HepG2 (cell line): Measurements from ENCODE around the gene CTDNEP1. TPM values are rescaled to one million over a fixed set of nuclear protein-coding genes. Genes with fewer than 3 reads are reported as not detected.

Experiments
- CBX2 ChIP-seq, 2 experiments: fragments of 200-600 bp in 1 of 2; sonication (generic); formaldehyde crosslinking in 1 of 2; IDR thresholded peaks; 2 replicates each; pipeline versions ENCODE4 v1.7.0 to v1.8.1; 2018 to 2022; ENCODE audit warnings: low read depth in 2 of 2, low read length in 1 of 2, mild to moderate bottlenecking in 1 of 2, missing genetic modification reagents in 1 of 2
- ERF ChIP-seq: IDR thresholded peaks from 2 replicates; pipeline ENCODE4 v1.6.1; 2018; ENCODE audit warnings: missing biosample characterization, missing genetic modification reagents
- LCORL ChIP-seq, 2 experiments: fragments of 450-650 bp in 1 of 2; sonication (generic) in 1 of 2; formaldehyde crosslinking in 1 of 2; IDR thresholded peaks; 2 replicates each; pipeline versions ENCODE4 v1.5.0 to v1.6.1; 2017 to 2020; ENCODE audit warnings: antibody characterized with exemption in 1 of 2, missing genetic modification reagents in 1 of 2
- MAFK ChIP-seq, 2 experiments: IDR thresholded peaks in 1 of 2; conservative IDR thresholded peaks in 1 of 2; 2 replicates each; pipeline ENCODE4 v1.6.1; 2011; ENCODE audit warnings: improper control_type of control experiment in 2 of 2, low read length in 2 of 2
- MTA3 ChIP-seq: sonication (generic); formaldehyde crosslinking; IDR thresholded peaks from 2 replicates; pipeline ENCODE4 v1.4.0; 2020; ENCODE audit warnings: missing genetic modification reagents
- MYNN ChIP-seq: sonication (generic); formaldehyde crosslinking; IDR thresholded peaks from 2 replicates; pipeline ENCODE4 v1.4.0; 2020; ENCODE audit warnings: mild to moderate bottlenecking, low read depth, missing genetic modification reagents
- NONO ChIP-seq, 2 experiments: fragments of 450-650 bp in 1 of 2; sonication (generic) in 1 of 2; formaldehyde crosslinking in 1 of 2; IDR thresholded peaks in 1 of 2; conservative IDR thresholded peaks in 1 of 2; 2 replicates each; pipeline versions ENCODE4 v1.6.1 to v1.8.0; 2017 to 2022; ENCODE audit warnings: mild to moderate bottlenecking in 1 of 2, missing genetic modification reagents in 1 of 2, moderate library complexity in 1 of 2
- RFX5 ChIP-seq: IDR thresholded peaks from 2 replicates; pipeline ENCODE4 v1.6.1; 2011; ENCODE audit warnings: low read depth, low read length, improper control_type of control experiment
- ZBTB20 ChIP-seq: sonication (generic); formaldehyde crosslinking; IDR thresholded peaks from 2 replicates; pipeline ENCODE4 v1.8.1; 2023; ENCODE audit warnings: missing genetic modification reagents, low read depth, mild to moderate bottlenecking, borderline replicate concordance
- ZFP41 ChIP-seq: sonication (generic); formaldehyde crosslinking; IDR thresholded peaks from 2 replicates; pipeline ENCODE4 v1.4.0; 2020; ENCODE audit warnings: mild to moderate bottlenecking, missing genetic modification reagents, borderline replicate concordance
- ZNF224 ChIP-seq: sonication (generic); formaldehyde crosslinking; IDR thresholded peaks from 2 replicates; pipeline ENCODE4 v1.5.0; 2020; ENCODE audit warnings: mild to moderate bottlenecking, missing genetic modification reagents
- ZNF256 ChIP-seq: sonication (generic); formaldehyde crosslinking; conservative IDR thresholded peaks from 2 replicates; pipeline ENCODE4 v1.4.0; 2020; ENCODE audit warnings: missing genetic modification reagents
- ZNF337 ChIP-seq: sonication (generic); formaldehyde crosslinking; IDR thresholded peaks from 2 replicates; pipeline ENCODE4 v1.5.1; 2020; ENCODE audit warnings: missing genetic modification reagents, low read depth, mild to moderate bottlenecking, borderline replicate concordance
- ZNF441 ChIP-seq: sonication (generic); formaldehyde crosslinking; IDR thresholded peaks from 2 replicates; pipeline ENCODE4 v1.7.0; 2021; ENCODE audit warnings: missing genetic modification reagents, borderline replicate concordance
- ZNF616 ChIP-seq: sonication (generic); formaldehyde crosslinking; IDR thresholded peaks from 2 replicates; pipeline ENCODE4 v1.5.0; 2020; ENCODE audit warnings: low read depth, mild to moderate bottlenecking, missing genetic modification reagents
- ZNF674 ChIP-seq: sonication (generic); formaldehyde crosslinking; IDR thresholded peaks from 2 replicates; pipeline ENCODE4 v1.5.0; 2020; ENCODE audit warnings: low read depth, mild to moderate bottlenecking, missing genetic modification reagents
- polyA plus RNA-seq, 8 experiments: library from polyadenylated mRNA; depleted of rRNA in 3 of 8; stranded (reverse) in 7 of 8; unstranded in 1 of 8; fragments of >200 nt; fragmentation: Illumina TruSeq in 4 of 8; extraction: Trizol in 4 of 8; gene quantifications; 2 replicates each; pipeline versions ENCODE4 v1.2.1 to v1.2.3, GENCODE V29; 2011 to 2016; ENCODE audit warnings: low read depth in 4 of 8, missing spikeins in 1 of 8, mixed read lengths in 1 of 8; ENCODE audit not compliant: insufficient read depth in 1 of 8
- total RNA-seq, 5 experiments: library from RNA; depleted of rRNA; stranded (reverse); fragments of >200 nt; fragmentation: Illumina TruSeq; extraction: Trizol; gene quantifications; 2 replicates each; pipeline ENCODE4 v1.2.3, GENCODE V29; 2016; ENCODE audit warnings: low read depth in 1 of 5
- TF ChIP-seq, protein P1 (sequence below): sonication (generic); formaldehyde crosslinking; IDR thresholded peaks from 2 replicates; pipeline ENCODE4 v1.8.0; 2022; ENCODE audit warnings: mild to moderate bottlenecking, missing genetic modification reagents
- TF ChIP-seq, protein P2 (sequence below): sonication (generic); formaldehyde crosslinking; IDR thresholded peaks from 2 replicates; pipeline ENCODE4 v1.8.1; 2023; ENCODE audit warnings: mild to moderate bottlenecking, moderate library complexity, missing genetic modification reagents
- TF ChIP-seq, protein P3 (sequence below): sonication (generic); IDR thresholded peaks from 2 replicates; pipeline ENCODE4 v1.6.1; 2016; ENCODE audit warnings: low read depth, borderline replicate concordance
- TF ChIP-seq, protein P4 (sequence below): sonication (generic); formaldehyde crosslinking; IDR thresholded peaks from 2 replicates; pipeline ENCODE4 v1.4.0; 2020; ENCODE audit warnings: missing genetic modification reagents

The CTDNEP1 gene
- total and polyA plus RNA-seq, 2 of the 13 experiments (the other 11 are each of a cell fraction or from before 2014, with no cell fraction given) = 19.8 to 118 TPM

DNA sequence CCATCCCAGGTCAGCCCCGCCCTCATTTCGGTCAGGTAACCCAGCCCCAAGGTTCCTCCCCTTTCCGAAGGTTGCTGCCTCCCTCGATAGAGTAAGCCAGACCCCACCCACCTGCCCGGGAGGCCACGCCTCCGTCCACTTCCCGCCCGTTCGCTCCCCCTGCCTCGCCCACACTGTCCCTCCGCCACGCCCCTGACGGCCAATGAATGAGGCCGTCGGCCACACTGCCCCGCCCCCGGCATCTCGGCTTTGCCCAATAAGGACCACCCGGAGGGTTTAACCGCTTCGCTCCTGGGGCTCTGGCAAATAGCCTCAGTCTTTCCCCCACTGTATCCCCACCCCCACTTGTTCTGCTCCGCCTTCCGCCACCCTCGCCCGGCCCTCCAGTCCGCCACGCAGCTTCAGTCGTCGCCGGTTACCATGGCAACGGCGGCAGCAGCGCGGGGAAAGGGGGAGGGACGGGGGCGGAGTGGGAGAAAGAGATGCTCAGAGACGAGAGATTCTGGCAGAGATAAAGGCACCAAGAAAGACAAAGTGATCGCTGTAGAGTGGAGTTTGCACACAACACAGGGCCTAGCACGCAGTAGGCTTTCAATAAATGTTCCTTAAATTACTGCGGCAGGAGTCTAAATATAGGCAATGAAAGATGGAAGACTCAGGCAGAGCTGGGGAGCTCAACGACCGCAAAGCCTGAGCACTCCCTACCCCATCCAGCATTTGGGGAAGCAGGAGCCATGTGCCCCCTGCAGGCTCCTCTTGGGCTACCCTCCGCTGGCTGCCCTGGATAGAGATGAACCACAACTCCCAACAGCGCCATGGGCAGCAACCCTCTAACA, 37.0 kb downstream of the CTDNEP1 start (continued):
- TF ChIP-seq, protein P1, sequence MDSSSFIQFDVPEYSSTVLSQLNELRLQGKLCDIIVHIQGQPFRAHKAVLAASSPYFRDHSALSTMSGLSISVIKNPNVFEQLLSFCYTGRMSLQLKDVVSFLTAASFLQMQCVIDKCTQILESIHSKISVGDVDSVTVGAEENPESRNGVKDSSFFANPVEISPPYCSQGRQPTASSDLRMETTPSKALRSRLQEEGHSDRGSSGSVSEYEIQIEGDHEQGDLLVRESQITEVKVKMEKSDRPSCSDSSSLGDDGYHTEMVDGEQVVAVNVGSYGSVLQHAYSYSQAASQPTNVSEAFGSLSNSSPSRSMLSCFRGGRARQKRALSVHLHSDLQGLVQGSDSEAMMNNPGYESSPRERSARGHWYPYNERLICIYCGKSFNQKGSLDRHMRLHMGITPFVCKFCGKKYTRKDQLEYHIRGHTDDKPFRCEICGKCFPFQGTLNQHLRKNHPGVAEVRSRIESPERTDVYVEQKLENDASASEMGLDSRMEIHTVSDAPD (CRISPR knock-in tag) = no peak
- TF ChIP-seq RFX5 (peak; percentile 93), ZNF616 (CRISPR knock-in tag) (no peak), LCORL (IDR thresholded peaks at IDR 0.05) (no peak), LCORL (CRISPR knock-in tag; IDR thresholded peaks at IDR 0.05) (peak; percentile 68; the same call in 1 of the 2 replicates), ZNF256 (CRISPR knock-in tag) (no peak), MYNN (CRISPR knock-in tag) (no peak), ZNF441 (CRISPR knock-in tag) (no peak), ZNF224 (CRISPR knock-in tag) (no peak), ZNF337 (CRISPR knock-in tag) (no peak), ZBTB20 (CRISPR knock-in tag) (no peak), ERF (CRISPR knock-in tag) (no peak), MAFK (conservative IDR thresholded peaks at IDR 0.05 in 1 of 2, IDR thresholded peaks at IDR 0.05 in 1 of 2; ENCODE audit: low read length in 2 of 2) (no peak), CBX2 (IDR thresholded peaks at IDR 0.05; ENCODE audit: low read depth, low read length) (no peak), CBX2 (CRISPR knock-in tag; IDR thresholded peaks at IDR 0.05; ENCODE audit: low read depth) (no peak), MTA3 (CRISPR knock-in tag) (no peak), ZNF674 (CRISPR knock-in tag) (no peak), NONO (IDR thresholded peaks at IDR 0.05) (no peak), NONO (CRISPR knock-in tag; conservative IDR thresholded peaks at IDR 0.05) (no peak), ZFP41 (CRISPR knock-in tag) (no peak)
- TF ChIP-seq, protein P2, sequence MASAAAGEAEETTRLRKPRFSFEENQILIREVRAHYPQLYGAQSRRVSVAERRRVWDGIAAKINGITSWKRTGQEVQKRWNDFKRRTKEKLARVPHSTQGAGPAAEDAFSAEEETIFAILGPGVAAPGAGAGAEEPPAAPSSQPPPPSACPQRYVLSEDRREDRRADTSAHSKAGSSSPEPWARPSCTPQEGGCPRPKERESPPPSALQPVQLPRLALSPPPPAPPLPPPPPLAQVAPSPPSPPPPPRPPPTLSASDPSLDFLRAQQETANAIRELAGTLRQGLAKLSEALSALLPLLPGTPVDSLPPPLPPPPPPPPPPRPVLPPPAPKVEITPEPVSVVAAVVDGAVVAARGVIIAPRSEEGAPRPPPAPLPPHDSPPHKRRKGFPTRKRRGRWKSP (CRISPR knock-in tag) = no peak
- TF ChIP-seq, protein P3, sequence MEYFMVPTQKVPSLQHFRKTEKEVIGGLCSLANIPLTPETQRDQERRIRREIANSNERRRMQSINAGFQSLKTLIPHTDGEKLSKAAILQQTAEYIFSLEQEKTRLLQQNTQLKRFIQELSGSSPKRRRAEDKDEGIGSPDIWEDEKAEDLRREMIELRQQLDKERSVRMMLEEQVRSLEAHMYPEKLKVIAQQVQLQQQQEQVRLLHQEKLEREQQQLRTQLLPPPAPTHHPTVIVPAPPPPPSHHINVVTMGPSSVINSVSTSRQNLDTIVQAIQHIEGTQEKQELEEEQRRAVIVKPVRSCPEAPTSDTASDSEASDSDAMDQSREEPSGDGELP = no peak
- TF ChIP-seq, protein P4, sequence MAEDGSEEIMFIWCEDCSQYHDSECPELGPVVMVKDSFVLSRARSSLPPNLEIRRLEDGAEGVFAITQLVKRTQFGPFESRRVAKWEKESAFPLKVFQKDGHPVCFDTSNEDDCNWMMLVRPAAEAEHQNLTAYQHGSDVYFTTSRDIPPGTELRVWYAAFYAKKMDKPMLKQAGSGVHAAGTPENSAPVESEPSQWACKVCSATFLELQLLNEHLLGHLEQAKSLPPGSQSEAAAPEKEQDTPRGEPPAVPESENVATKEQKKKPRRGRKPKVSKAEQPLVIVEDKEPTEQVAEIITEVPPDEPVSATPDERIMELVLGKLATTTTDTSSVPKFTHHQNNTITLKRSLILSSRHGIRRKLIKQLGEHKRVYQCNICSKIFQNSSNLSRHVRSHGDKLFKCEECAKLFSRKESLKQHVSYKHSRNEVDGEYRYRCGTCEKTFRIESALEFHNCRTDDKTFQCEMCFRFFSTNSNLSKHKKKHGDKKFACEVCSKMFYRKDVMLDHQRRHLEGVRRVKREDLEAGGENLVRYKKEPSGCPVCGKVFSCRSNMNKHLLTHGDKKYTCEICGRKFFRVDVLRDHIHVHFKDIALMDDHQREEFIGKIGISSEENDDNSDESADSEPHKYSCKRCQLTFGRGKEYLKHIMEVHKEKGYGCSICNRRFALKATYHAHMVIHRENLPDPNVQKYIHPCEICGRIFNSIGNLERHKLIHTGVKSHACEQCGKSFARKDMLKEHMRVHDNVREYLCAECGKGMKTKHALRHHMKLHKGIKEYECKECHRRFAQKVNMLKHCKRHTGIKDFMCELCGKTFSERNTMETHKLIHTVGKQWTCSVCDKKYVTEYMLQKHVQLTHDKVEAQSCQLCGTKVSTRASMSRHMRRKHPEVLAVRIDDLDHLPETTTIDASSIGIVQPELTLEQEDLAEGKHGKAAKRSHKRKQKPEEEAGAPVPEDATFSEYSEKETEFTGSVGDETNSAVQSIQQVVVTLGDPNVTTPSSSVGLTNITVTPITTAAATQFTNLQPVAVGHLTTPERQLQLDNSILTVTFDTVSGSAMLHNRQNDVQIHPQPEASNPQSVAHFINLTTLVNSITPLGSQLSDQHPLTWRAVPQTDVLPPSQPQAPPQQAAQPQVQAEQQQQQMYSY (CRISPR knock-in tag) = no peak
